Cortex of kidney (tissue), 1 donor: Measurements from ENCODE around the gene ITGA2.
"Not testable (repeated sequence)": the region's sequence is repeated elsewhere in the genome, so short reads cannot be mapped to it uniquely, and the experiment has no call there.

Experiments
- DNase-seq: peaks from one replicate; lab custom pipeline; 2025; lab: John Stamatoyannopoulos, UW

Gene ITGA2

DNA sequence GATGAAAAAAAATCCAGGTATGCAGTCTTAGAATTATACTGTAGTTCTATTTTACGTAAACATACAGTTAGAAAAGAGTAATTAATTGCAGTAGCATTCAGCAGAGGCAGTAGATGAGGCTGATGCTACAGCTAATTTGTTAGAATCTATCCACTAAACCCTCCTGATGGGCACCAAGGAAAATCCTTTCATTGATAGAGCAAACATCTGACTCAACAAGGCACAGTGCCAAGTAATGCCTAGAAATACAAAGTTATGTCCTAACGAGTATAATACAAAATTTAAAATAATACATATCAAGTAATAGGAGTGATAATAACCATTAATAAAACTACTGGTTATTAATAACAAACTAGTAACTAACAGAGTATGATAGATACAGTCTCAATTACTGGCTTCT lies 111.5 kb downstream of the ITGA2 start:
- DNase-seq, result no peak

- no peak for DNase-seq
These were observed 116.6 kb downstream of the ITGA2 start for GRCh38 chr5:53105611-53106300.

DNA sequence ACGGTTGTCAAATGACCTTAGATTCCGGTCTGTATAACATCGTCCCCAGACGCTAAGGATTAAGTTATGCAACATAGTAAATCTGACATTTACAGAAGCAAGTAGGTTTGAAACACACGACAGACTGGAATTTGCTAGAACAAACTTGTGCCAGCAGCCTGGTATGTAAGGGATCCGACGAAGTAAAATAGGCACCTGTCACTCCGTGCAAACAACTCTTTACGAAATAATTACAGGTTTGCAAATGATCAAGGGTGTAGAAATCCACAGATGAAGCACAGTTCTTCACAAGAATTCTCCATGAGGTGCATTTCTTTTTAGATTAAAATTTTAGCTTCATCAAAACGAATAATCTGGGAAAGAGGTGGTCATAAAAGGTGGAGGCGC lies 119.9 kb downstream of the ITGA2 start:
- DNase-seq, result no peak

DNA sequence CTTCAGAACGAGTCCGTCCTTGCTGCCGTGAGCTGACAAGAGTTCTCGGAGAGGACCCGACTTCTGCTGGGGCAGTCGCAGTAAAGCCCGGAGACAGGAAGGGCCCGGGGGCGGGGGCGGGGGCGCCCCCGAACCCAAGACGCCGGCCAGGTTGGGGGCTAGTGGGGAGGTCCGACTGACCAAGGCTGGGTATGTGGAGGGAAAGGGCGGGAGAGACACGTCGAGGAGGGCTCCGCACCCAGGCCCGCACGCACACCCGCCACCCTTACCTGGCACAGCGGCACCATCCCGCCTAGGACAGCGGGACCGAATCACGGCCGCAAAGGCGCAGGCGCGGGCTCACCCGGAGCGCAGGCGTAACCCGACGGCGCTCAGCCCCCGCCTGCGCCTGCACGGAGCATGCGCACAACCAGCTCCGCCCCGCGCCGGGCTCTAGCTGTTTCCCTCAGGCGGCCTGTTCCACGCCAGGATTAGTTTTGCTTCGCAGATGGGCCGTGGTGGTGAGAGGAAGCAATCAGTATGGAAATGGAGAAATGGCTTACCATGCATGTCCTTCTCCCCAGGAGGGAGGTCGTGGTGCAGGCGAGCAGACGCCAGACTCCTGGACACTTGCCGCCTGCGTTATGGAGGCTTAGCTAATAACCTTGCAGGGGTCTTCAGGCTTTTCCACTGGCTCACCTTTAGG lies 120.4 kb downstream of the ITGA2 start, which contains the start of gene MOCS2:
MOCS2 (minus strand) TSS at position 315 of the 685 bp plus-strand sequence. CDS start 2,583 bp downstream, outside the sequence.
- DNase-seq, result peak; percentile 84

- no peak for DNase-seq
These were observed 121.0 kb downstream of the ITGA2 start for GRCh38 chr5:53110156-53110555.

GRCh38 chr5:53111139-53111538 lies 122.0 kb downstream of the ITGA2 start:
- DNase-seq, result no peak

DNA sequence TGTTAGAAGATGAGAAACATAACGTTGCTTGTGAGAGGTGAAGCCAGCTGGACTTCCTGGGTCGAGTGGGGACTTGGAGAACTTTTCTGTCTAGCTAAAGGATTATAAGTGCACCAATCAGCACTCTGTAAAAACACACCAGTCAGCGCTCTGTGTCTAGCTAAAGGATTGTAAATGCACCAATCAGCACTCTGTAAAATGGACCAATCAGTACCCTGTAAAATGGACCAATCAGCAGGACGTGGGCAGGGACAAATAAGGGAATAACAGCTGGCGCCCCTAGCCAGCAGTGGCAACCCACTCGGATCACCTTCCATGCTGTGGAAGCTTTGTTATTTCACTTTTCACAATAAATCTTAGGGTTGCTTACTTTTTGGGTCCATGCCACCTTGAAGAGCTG lies 123.2 kb downstream of the ITGA2 start:
- DNase-seq, result not testable (repeated sequence)

GRCh38 chr5:53112909-53113308 lies 123.8 kb downstream of the ITGA2 start:
- DNase-seq, result no peak

- no peak for DNase-seq
These were observed 124.8 kb downstream of the ITGA2 start for GRCh38 chr5:53113947-53114346.

- DNase-seq, result no peak
These were observed 125.8 kb downstream of the ITGA2 start for GRCh38 chr5:53114988-53115387.

DNA sequence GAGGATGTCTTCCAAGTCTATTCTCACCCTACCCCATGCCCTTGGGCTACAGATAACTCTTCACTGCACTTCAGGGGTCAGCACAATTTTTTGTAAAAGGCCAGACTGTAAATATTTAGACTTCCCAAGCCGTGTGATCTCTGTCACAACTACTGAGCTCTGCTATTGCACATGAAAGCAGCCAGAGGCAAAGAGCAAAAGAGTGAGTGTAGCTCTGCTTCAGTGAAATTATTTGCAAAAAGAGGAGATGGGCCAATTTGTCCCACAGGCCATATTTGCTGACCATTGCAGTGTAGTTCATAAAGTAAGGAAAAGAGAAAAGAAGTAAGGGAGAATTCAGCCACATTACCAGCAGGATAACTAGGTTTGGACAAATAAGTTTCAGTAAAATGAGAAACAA lies 127.4 kb downstream of the ITGA2 start:
- DNase-seq, result no peak

DNA sequence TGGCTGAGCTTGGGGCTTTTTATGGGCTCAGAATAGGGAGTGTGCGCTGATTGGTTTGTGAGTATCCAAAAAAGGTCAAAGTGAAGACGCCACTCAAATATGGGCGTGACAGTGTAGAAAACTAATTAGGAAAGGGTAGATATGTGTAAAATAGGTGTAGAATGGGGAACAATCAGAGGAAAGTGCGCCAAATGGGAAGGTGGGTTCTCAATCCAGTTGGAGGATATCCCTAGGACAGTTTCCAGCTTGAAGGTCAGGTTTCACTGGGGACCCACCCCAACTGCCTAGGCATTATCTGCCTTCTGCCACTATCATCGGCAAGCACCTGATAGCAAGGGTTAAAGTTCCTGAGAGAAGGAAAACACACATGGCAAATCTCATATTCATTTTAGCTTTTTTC lies 129.7 kb downstream of the ITGA2 start:
- DNase-seq, result no peak

DNA sequence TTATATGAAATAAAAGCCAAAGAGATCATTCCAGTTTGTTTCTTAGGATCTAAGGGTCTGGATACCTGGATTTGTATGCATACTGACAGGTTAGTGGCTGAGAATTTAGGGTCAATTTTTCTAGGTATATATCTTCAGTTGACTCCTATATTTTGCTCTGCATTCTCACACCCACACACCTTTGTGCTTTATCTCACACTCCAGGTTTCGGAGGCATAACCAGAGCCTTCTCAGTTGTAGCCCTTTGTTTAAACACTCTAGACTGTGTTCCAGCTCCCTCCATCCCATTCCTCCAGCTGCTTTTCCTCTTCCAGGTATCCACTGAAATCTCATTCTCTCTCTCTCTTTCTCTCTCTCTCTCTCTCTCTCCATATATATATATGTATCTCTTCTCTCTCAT lies 131.0 kb downstream of the ITGA2 start:
- no peak for DNase-seq

DNA sequence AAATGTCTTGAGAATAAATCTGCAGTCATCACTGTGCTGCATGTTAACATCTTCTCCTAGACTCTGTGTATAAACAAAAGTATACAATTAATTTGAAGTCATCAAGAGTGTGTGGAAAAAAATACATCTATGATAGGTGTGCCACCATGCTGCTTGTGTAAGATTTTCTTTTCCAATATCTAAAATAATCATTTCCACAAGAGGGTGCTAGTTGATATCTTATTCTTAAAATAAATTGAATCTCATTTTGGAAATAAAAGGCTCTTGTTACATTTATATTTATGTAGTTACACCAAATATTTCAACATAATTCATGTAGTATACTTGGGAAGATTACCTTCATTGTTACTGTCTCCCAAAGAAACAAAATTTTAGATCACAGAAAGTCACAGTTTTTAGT lies 134.6 kb downstream of the ITGA2 start:
- no peak for DNase-seq

GRCh38 chr5:53126521-53126920 lies 137.4 kb downstream of the ITGA2 start:
- DNase-seq, result no peak

GRCh38 chr5:53127107-53127506 lies 138.0 kb downstream of the ITGA2 start:
- no peak for DNase-seq

GRCh38 chr5:53128481-53128880 lies 139.3 kb downstream of the ITGA2 start:
- DNase-seq, result no peak

- no peak for DNase-seq
These were observed 141.1 kb downstream of the ITGA2 start for GRCh38 chr5:53130266-53130665.

DNA sequence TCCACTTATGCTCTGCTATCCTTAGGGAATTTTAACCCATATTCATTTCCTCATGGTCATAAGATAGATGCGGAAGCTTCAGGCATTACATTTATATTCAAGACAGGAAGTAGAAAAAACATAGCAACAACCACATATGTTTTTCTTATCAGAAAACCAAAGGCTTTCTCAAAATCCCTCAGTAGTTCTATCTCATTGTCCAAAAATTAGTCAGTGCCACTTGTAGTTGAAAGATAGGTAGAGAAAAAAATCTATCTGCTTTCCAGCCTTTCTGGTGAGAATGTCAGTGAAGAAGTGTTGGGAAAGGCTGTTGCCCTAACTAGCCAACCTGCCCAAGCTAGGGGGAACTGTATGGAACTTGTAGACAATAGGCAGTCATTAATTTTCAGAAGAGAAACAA lies 143.9 kb downstream of the ITGA2 start:
- DNase-seq, result no peak
